Astrocyte (in vitro differentiated cells and primary cell): ENCODE data around the gene DPEP1. TPM values are rescaled to one million over a fixed set of nuclear protein-coding genes. Genes with fewer than 3 reads are reported as not detected.

ENCODE experiments used
- DNase-seq: peaks from one replicate; pipeline ENCODE4 v3.0.0-alpha.2; 2010; ENCODE audit warnings: low read depth
- FAIRE-seq: peaks from 2 replicates; lab custom pipeline; 2011; peaks lifted over from hg19 to GRCh38; lab: Jason Lieb, UNC
- H2AFZ ChIP-seq: 2 replicates; pipeline ENCODE4 v1.6.0; 2012; ENCODE audit warnings: low read depth, low read length, inconsistent platforms
- H3K27ac ChIP-seq: 2 replicates; pipeline ENCODE4 v1.5.1; 2011; ENCODE audit warnings: low read depth, low read length, inconsistent platforms
- H3K27me3 ChIP-seq: 2 replicates; pipeline ENCODE4 v1.6.0; 2011; ENCODE audit warnings: low read length, inconsistent platforms; ENCODE audit not compliant: insufficient read depth
- H3K36me3 ChIP-seq: 2 replicates; pipeline ENCODE4 v1.5.1; 2011; ENCODE audit warnings: low read length, inconsistent platforms; ENCODE audit not compliant: insufficient read depth
- H3K4me1 ChIP-seq: 2 replicates; pipeline ENCODE4 v1.5.1; 2011; ENCODE audit warnings: low read length, inconsistent platforms; ENCODE audit not compliant: insufficient read depth
- H3K4me2 ChIP-seq: 2 replicates; pipeline ENCODE4 v1.6.0; 2012; ENCODE audit warnings: low read length, inconsistent platforms
- H3K4me3 ChIP-seq: 2 replicates; pipeline ENCODE4 v1.5.1; 2011; ENCODE audit warnings: low read depth, mild to moderate bottlenecking, low read length, inconsistent platforms; ENCODE audit not compliant: insufficient read depth
- H3K79me2 ChIP-seq: 2 replicates; pipeline ENCODE4 v1.6.0; 2012; ENCODE audit warnings: mild to moderate bottlenecking, low read length, inconsistent platforms; ENCODE audit not compliant: insufficient read depth
- H3K9ac ChIP-seq: 2 replicates; pipeline ENCODE4 v1.6.0; 2012; ENCODE audit warnings: mild to moderate bottlenecking, low read length, inconsistent platforms
- H3K9me3 ChIP-seq: 2 replicates; pipeline ENCODE4 v1.5.1; 2012; ENCODE audit warnings: low read depth, mild to moderate bottlenecking, low read length, inconsistent platforms; ENCODE audit not compliant: insufficient read depth
- H4K20me1 ChIP-seq: 2 replicates; pipeline ENCODE4 v1.6.0; 2012; ENCODE audit warnings: low read length, inconsistent platforms; ENCODE audit not compliant: insufficient read depth
- H3K27ac Mint-ChIP-seq: one replicate; pipeline ENCODE4 v1.8.0; 2021; ENCODE audit warnings: mild to moderate bottlenecking, mixed read lengths; ENCODE audit not compliant: unreplicated experiment
- H3K27me3 Mint-ChIP-seq: one replicate; pipeline ENCODE4 v1.8.0; 2021; ENCODE audit warnings: low read depth, mixed read lengths; ENCODE audit not compliant: unreplicated experiment
- H3K36me3 Mint-ChIP-seq: one replicate; pipeline ENCODE4 v1.8.0; 2021; ENCODE audit warnings: low read depth, mixed read lengths; ENCODE audit not compliant: unreplicated experiment
- H3K4me1 Mint-ChIP-seq: one replicate; pipeline ENCODE4 v1.8.0; 2021; ENCODE audit warnings: low read depth, mixed read lengths; ENCODE audit not compliant: unreplicated experiment
- H3K4me3 Mint-ChIP-seq: one replicate; pipeline ENCODE4 v1.8.0; 2021; ENCODE audit warnings: mild to moderate bottlenecking, moderate library complexity, mixed read lengths; ENCODE audit not compliant: unreplicated experiment
- H3K9me3 Mint-ChIP-seq: one replicate; pipeline ENCODE4 v1.8.0; 2021; ENCODE audit warnings: mild to moderate bottlenecking, mixed read lengths; ENCODE audit not compliant: unreplicated experiment
- EZH2 ChIP-seq: IDR thresholded peaks from 2 replicates; pipeline ENCODE4 v1.6.1; 2012; ENCODE audit warnings: mild to moderate bottlenecking, low read length, inconsistent platforms; ENCODE audit not compliant: insufficient read depth
- total RNA-seq: library from RNA; stranded (reverse); gene quantifications from 2 replicates; pipeline ENCODE4 v1.2.1, GENCODE V29; 2021
- TF ChIP-seq, protein P1 (sequence below): IDR thresholded peaks from 2 replicates; pipeline ENCODE4 v1.5.1; 2011; ENCODE audit warnings: low read depth, mild to moderate bottlenecking, inconsistent platforms, low read length, moderate library complexity; ENCODE audit not compliant: insufficient read depth

Gene DPEP1
- total RNA-seq, 1 donor from 2014 or later: 0.11 TPM

DNA sequence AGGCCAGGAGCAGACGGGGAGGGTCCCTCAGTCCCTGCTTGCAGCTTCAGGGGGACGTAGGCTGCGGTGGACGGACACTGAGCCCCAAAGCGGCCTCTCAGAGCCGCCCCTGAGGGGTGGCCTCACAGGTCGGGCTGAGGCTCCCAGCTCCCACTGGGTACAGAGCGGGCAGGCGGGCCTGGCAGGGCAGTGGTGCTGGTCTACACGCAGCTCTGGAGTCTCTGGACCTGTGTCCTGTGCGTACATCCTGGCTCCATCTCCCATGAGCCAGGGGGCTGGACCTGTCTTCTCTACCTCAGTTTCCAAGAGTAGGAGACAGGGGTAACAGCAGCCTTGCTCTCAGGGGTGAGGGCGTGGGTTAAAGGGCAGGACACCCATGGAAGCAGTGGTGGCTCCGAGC, 1.7 kb downstream of the DPEP1 start:
- DNase-seq: no peak
- Histone ChIP-seq H3K9ac (no peak overlapping the region), H3K4me3 (no peak overlapping the region), H3K79me2 (no peaks in the 10 kb centered on the region), H3K9me3 (no peaks in the 10 kb centered on the region), H2AFZ (no peak overlapping the region), H3K4me1 (no peaks in the 10 kb centered on the region), H3K27me3 (no peaks in the 10 kb centered on the region), H3K36me3 (no peaks in the 10 kb centered on the region), H3K27ac (no peak overlapping the region), H4K20me1 (no peaks in the 10 kb centered on the region), H3K4me2 (no peak overlapping the region)
- no peak for FAIRE-seq
- TF ChIP-seq, protein P1, sequence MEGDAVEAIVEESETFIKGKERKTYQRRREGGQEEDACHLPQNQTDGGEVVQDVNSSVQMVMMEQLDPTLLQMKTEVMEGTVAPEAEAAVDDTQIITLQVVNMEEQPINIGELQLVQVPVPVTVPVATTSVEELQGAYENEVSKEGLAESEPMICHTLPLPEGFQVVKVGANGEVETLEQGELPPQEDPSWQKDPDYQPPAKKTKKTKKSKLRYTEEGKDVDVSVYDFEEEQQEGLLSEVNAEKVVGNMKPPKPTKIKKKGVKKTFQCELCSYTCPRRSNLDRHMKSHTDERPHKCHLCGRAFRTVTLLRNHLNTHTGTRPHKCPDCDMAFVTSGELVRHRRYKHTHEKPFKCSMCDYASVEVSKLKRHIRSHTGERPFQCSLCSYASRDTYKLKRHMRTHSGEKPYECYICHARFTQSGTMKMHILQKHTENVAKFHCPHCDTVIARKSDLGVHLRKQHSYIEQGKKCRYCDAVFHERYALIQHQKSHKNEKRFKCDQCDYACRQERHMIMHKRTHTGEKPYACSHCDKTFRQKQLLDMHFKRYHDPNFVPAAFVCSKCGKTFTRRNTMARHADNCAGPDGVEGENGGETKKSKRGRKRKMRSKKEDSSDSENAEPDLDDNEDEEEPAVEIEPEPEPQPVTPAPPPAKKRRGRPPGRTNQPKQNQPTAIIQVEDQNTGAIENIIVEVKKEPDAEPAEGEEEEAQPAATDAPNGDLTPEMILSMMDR: no peak
- no peak for TF ChIP-seq EZH2
- peaks cover 8% of the 10 kb centered on the region for H3K27me3 Mint-ChIP-seq
- no peak overlapping the region for H3K4me3 Mint-ChIP-seq
- H3K9me3 Mint-ChIP-seq: no peaks in the 10 kb centered on the region
- peaks cover 4% of the 10 kb centered on the region for H3K4me1 Mint-ChIP-seq
- H3K27ac Mint-ChIP-seq: no peak overlapping the region
- H3K36me3 Mint-ChIP-seq: no peaks in the 10 kb centered on the region

DNA sequence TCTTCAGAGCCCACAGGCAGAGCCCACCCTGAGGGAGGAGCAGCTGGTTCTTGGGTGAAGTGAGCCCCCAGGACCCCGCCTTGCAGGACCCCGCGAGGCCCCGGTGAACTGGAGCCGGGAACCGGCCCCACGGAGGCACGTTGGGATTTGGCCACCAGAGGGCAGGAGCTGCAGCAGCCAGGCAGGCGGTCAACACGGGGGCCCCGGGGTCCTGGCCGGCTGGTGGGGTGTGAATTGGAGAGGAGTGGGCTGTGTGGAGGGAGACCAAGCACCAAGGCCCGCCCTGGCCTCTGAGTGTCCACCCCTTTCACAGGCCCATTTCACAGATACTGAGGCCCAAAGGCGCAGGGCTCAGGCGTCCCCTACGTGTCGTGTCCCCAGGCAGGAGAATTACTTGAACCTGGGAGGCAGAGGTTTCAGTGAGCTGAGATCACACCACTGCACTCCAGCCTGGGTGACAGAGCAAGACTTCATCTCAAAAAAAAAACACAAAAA, 2.2 kb downstream of the DPEP1 start:
- DNase-seq: no peak

DNA sequence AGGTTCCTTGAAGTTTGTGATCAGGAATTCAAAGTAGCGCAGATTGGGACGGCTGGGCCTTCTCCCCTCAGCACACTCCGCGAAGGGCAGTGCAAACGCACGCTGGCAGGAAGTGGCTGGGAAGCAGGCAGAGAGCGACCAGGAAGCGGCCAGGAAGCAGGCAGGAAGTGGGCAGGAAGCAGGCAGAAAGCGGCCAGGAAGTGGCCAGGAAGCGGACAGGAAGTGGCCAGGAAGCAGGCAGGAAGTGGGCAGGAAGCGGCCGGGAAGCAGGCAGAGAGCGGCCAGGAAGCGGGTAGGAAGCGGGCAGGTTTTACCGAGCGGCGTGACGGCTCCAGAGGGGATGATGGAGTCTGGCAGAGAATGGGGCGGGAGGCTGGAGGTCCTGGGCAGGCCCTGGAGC, 3.2 kb downstream of the DPEP1 start:
- H3K4me3 ChIP-seq: no peak overlapping the region
- H2AFZ ChIP-seq: no peak overlapping the region
- H3K27me3 ChIP-seq: peaks cover 4% of the 10 kb centered on the region
- H3K79me2 ChIP-seq: no peaks in the 10 kb centered on the region
- no peak overlapping the region for H3K4me3 Mint-ChIP-seq
- H3K36me3 Mint-ChIP-seq: no peaks in the 10 kb centered on the region
- H3K9ac ChIP-seq: no peak overlapping the region
- no peak overlapping the region for H3K27ac ChIP-seq
- no peaks in the 10 kb centered on the region for H3K36me3 ChIP-seq
- H3K9me3 Mint-ChIP-seq: no peaks in the 10 kb centered on the region
- H3K4me1 ChIP-seq: no peaks in the 10 kb centered on the region
- peak overlapping the region; percentile 41 for H3K27ac Mint-ChIP-seq
- no peak for DNase-seq
- H3K27me3 Mint-ChIP-seq: peaks cover 17% of the 10 kb centered on the region
- H3K9me3 ChIP-seq: no peaks in the 10 kb centered on the region
- H4K20me1 ChIP-seq: no peaks in the 10 kb centered on the region
- TF ChIP-seq, protein P1: no peak
- TF ChIP-seq EZH2: no peak
- no peak overlapping the region for H3K4me2 ChIP-seq
- H3K4me1 Mint-ChIP-seq: peaks cover 4% of the 10 kb centered on the region
- FAIRE-seq: no peak

More for the DNA sequence above, 2.2 kb downstream of the DPEP1 start:
- Histone ChIP-seq H2AFZ (no peak overlapping the region), H3K4me3 (no peak overlapping the region), H3K27ac (no peak overlapping the region), H4K20me1 (no peaks in the 10 kb centered on the region), H3K27me3 (no peaks in the 10 kb centered on the region), H3K9me3 (no peaks in the 10 kb centered on the region), H3K9ac (no peak overlapping the region), H3K4me2 (no peak overlapping the region), H3K79me2 (no peaks in the 10 kb centered on the region), H3K4me1 (no peaks in the 10 kb centered on the region), H3K36me3 (no peaks in the 10 kb centered on the region)
- FAIRE-seq: no peak
- no peaks in the 10 kb centered on the region for H3K9me3 Mint-ChIP-seq
- peaks cover 4% of the 10 kb centered on the region for H3K4me1 Mint-ChIP-seq
- H3K4me3 Mint-ChIP-seq: no peak overlapping the region
- no peak for TF ChIP-seq EZH2
- TF ChIP-seq, protein P1: peak; percentile 26
- H3K36me3 Mint-ChIP-seq: no peaks in the 10 kb centered on the region
- no peak overlapping the region for H3K27ac Mint-ChIP-seq
- H3K27me3 Mint-ChIP-seq: peaks cover 12% of the 10 kb centered on the region
